Inflammatory macrophage (primary cell): ENCODE measurements around the gene PDLIM7.
"Not testable (repeated sequence)": the region's sequence is repeated elsewhere in the genome, so short reads cannot be mapped to it uniquely, and the experiment has no call there.

Source experiments
- DNase-seq, 2 donors: peaks; one replicate each; pipeline ENCODE4 v3.0.0-alpha.2; 2020 to 2022

The PDLIM7 gene

GRCh38 chr5:177490311-177490991, 7.0 kb downstream of the PDLIM7 start:
- DNase-seq, result no peak

- no peak for DNase-seq
Measured at GRCh38 chr5:177489119-177489716, 8.2 kb downstream of the PDLIM7 start.

GRCh38 chr5:177487975-177488374, 9.4 kb downstream of the PDLIM7 start:
- DNase-seq, result no peak

GRCh38 chr5:177487144-177487543, 10.3 kb downstream of the PDLIM7 start:
- DNase-seq, result no peak

GRCh38 chr5:177486256-177486655, 11.1 kb downstream of the PDLIM7 start:
- no peak for DNase-seq

- DNase-seq, result not testable (repeated sequence)
Measured at GRCh38 chr5:177485753-177486152, 11.7 kb downstream of the PDLIM7 start.

- no peak for DNase-seq
Measured at GRCh38 chr5:177484902-177485549, 12.4 kb downstream of the PDLIM7 start.

- DNase-seq, result no peak
Measured at GRCh38 chr5:177483994-177484901, 13.2 kb downstream of the PDLIM7 start.

- no peak for DNase-seq
Measured at GRCh38 chr5:177483042-177483441, 14.4 kb downstream of the PDLIM7 start.

GRCh38 chr5:177482359-177482795, 15.0 kb downstream of the PDLIM7 start:
- DNase-seq, result no peak

- DNase-seq, result peak; percentile 55 to 79
Measured at GRCh38 chr5:177479774-177480173, 17.6 kb downstream of the PDLIM7 start.

GRCh38 chr5:177478711-177479646, 18.4 kb downstream of the PDLIM7 start:
- DNase-seq, result peak; percentile 85 to 92

GRCh38 chr5:177477701-177478477, 19.5 kb downstream of the PDLIM7 start:
- no peak for DNase-seq

- no peak for DNase-seq
Measured at GRCh38 chr5:177476531-177477233, 20.7 kb downstream of the PDLIM7 start.

GRCh38 chr5:177475563-177476427, 21.6 kb downstream of the PDLIM7 start:
- DNase-seq, result no peak

GRCh38 chr5:177474846-177475562, 22.4 kb downstream of the PDLIM7 start:
- DNase-seq, result peak; percentile 13 to 36

- DNase-seq, result no peak
Measured at GRCh38 chr5:177474002-177474476, 23.4 kb downstream of the PDLIM7 start.

- DNase-seq, result no peak
Measured at GRCh38 chr5:177473443-177474001, 23.9 kb downstream of the PDLIM7 start, which contains the start of gene DBN1. Gene DBN1, minus strand, starts transcription at chr5:177473634. Its CDS starts 113 bp downstream, at chr5:177473521.
